GM18507 (cell line): ENCODE data around the gene IFI6.
"Not testable (repeated sequence)": the region's sequence is repeated elsewhere in the genome, so short reads cannot be mapped to it uniquely, and the experiment has no call there.

Source experiments
- DNase-seq: peaks from one replicate; pipeline ENCODE4 v3.0.0; 2011; ENCODE audit warnings: low read depth; ENCODE audit not compliant: insufficient read length; ENCODE audit errors: extremely low spot score
- FAIRE-seq: peaks from 2 replicates; lab custom pipeline; 2011; peaks lifted over from hg19 to GRCh38; lab: Jason Lieb, UNC

The IFI6 gene

DNA sequence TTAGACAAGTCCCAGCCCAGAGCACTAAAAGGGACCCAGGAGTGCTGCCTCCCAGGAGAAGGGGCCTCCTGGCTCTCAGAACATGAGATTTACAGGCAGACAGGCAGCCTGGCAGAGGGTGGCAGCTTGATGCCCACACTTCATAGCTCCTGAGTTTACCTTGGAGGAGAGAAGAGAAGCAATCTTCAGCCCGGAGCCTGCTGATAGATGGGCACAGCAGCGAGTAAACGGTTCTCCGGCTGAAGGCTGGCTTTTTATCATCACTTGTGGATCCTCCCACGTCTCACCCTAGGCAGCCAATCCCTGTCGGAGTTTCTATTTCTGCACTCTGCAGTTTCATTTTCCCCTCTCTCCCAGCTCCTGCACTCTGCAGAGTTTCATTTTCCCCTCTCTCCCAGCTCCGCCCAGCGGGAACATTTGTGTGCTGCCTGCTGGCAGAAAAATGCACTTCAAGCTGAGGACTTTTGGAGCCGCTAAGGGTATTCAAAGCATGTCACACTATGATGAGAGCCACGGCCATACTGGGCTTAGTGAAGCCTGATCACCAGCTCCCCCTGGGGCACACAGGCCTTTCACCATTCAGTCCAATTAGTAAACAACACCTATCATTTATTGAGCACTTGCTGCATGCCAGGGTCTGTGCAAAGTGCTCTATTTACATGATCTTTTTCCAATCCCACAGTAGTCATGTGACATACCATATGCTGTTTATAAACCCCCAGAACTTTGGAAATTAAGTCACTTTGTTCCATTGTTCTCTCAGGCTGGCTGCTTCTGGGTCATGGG lies at the start of gene IFI6:
IFI6 (minus strand) TSS at position 229 of the 786 bp plus-strand sequence. CDS start 2,878 bp downstream, outside the sequence.
- DNase-seq = peak; percentile 75
- FAIRE-seq = peak; percentile 98

DNA sequence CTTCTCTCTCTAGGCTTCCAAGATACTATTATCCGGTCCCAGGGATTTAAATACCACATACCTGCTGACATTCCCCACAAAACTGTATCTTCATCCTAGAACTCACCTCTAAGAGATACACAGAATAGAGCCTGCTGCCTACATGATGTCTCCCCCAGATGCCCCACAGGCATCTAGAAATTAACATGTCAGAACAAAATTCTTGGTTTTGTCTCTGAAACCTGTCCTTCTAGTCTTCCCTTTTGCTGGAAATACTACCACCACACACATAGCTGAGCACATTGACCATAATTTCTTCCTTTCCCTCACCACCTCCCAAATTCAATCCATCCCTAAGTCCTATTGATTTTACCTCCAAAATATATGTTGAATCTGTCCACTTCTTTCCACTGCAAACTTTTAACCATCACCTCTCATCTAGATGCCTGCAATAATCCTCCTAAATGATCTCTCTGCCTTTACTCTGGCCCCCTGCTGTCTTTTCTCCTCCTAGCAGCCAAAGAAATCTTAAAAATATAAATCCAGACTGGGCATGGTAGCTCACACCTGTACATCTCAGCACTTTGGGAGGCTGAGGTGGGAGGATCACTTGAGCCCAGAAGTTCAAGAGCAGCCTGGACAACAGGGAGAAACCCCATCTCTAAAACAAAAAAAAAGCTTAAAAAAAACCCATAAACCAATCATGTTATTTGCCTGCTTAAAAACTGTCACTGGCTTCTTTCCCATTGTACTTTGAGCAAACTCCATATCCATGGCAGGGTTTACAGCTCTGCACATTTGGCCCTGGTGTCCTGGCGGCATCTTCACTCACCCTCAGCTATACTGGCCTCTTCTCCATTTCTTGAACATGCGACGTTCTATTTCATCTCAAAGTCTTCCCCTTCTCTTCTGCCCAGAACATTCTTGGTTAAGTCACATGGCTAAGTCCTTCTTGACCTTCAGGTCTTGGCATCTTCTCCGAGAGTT lies 47.6 kb upstream of the IFI6 start:
- FAIRE-seq (no peak), DNase-seq (no peak)

GRCh38 chr1:27716262-27716895 lies 44.4 kb upstream of the IFI6 start:
- no peak for FAIRE-seq
- no peak for DNase-seq

DNA sequence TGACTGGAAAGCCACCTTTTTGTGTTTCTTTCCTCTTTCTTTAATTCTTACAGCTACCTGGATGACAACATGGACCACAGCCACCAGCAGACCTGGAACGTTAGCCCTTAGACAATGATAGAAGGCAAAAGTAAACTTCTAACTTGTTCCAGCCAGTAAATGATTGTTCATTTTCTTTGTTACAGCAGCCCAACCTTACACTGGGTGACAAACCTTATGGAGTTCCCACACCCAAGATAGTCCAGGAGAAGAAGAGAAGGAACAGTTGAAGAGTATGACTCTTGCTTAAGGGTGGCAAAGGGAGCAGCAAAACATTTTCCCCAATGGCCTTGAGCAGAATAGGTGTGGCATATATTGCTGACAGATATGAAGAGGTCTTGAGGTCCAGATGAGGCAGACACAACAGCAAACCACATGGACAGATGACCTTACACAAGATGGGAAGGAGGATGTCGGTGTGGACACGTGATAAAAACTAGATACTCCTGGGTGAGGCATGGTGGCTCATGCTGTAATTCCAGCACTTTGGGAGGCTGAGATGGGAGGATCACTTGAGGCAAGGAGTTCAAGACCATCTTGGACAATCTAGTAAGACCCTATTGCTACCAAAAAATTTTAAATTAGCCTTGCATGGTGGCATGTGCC lies 42.0 kb upstream of the IFI6 start:
- no peak for FAIRE-seq
- DNase-seq = no peak

DNA sequence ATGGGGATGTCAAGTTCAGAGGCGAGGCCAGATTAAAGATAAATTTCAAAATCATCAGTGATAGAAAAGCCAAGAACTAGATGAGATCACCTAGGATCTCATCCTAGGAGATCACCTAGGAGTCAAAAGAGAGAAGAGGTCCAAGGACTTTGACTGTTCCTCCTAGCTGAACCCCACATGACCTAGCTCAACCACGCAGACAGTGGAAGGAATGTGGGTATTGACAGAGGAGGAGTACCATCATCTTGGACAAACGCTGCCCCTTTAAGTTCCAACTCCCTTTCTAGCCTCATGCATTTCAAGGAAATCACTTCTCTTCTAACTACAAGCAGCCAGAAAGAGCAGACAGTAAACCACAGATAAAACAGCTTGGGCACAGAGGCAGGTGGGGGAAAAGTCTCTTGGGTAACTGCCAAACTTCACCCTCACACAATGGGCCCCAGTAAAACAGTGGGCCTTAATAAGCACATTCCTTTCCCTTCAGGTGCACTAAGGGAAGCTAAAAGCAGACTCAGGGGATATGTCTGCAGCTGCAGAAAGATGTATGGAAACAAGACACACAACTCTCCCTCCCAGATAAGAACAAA lies 41.2 kb upstream of the IFI6 start:
- FAIRE-seq = no peak
- DNase-seq = no peak

DNA sequence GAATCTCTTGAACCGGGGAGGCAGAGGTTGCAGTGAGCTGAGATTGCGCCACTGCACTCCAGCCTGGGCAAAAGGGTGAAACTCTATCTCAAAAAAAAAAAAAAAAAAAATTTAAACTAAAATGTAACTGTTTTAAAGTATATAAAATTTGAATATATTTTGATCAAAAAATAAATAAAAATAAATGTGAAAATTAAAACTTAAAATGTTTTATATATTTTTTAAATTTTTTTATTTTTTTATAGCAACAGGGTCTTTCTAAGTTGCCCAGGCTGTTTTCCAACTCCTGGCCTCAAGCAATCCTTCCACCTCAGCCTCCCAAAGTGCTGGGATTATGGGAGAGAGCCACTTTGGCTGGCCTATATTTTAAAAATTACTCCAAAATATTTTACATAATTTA lies 38.6 kb upstream of the IFI6 start:
- FAIRE-seq (no peak), DNase-seq (no peak)

GRCh38 chr1:27705545-27705944 lies 33.6 kb upstream of the IFI6 start:
- no peak for FAIRE-seq
- no peak for DNase-seq

- no peak for DNase-seq
- FAIRE-seq = no peak
Measured at GRCh38 chr1:27704958-27705357, 33.0 kb upstream of the IFI6 start.

- not testable (repeated sequence) for FAIRE-seq
Measured at GRCh38 chr1:27696835-27697234, 24.8 kb upstream of the IFI6 start.

DNA sequence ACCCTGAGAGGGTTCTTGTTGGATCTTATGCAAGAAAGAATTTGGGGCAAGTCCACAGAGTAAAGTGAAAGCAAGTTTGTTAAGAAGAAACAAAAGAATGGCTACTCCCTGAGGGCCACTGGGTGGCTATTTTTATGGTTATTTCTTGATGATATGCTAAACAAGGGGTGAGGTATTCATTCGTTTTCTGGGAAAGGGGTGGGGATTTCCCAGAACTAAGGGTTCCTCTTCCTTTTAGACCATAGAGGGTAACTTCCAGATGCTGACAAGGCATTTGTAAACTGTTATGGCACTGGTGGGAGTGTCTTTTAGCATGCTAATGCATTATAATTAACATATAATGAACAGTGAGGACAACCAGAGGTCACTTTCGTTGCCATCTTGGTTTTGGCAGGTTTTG lies 18.2 kb upstream of the IFI6 start:
- FAIRE-seq (peak; percentile 12), DNase-seq (no peak)

More at GRCh38 chr1:27696835-27697234, 24.8 kb upstream of the IFI6 start:
- not testable (repeated sequence) for DNase-seq

- DNase-seq (no peak), FAIRE-seq (peak; percentile 90)
Measured at GRCh38 chr1:27689423-27690173, 17.6 kb upstream of the IFI6 start.

GRCh38 chr1:27687906-27688305 lies 15.9 kb upstream of the IFI6 start:
- FAIRE-seq (no peak), DNase-seq (no peak)

- FAIRE-seq = no peak
- no peak for DNase-seq
Measured at GRCh38 chr1:27686223-27686990, 14.4 kb upstream of the IFI6 start.

- no peak for DNase-seq
Measured at GRCh38 chr1:27684176-27684575, 12.2 kb upstream of the IFI6 start.

DNA sequence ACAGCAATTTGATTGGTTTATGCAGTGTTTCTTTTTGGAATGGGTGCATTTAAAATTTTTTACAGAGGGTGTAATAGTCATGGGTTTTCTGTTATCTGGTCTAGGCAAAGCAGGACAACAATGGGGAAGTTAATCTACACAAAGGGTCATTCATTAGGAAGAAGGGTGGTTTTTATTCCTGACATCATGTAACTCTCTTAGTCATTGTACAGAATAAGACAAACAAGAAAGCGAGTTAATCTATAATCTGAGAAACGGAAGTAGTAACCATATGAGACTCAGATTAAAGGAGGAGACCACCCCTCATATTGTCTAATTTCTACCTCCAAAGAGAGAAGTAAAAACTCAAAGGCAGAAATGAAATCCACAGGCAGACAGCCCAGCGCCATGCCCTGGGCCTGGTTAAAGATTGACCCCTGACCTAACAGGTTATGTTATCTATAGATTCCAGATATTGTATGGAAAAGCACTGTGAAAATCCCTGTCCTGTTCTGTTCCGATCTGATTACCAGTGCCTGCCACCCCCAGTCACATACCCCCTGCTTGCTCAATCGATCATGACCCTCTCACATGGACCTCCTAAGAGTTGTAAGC lies 10.5 kb upstream of the IFI6 start:
- no peak for FAIRE-seq
- no peak for DNase-seq

More at GRCh38 chr1:27684176-27684575, 12.2 kb upstream of the IFI6 start:
- no peak for FAIRE-seq

DNA sequence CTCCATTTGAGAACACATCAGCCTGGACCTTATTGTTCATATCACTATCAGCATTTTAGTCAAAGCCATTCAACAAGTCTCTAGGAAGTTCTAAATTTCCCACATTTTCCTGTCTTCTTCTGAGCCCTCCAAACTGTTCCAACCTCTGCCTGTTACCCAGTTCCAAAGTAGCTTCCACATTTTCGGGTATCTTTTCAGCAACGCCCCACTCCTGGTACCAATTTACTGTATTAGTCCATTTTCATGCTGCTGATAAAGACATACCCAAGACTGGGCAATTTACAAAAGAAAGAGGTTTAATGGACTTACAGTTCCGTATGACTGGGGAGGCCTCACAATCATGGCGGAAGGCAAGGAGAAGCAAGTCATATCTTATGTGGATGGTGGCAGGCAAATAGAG lies 9.6 kb upstream of the IFI6 start:
- DNase-seq, FAIRE-seq: not testable (repeated sequence)

DNA sequence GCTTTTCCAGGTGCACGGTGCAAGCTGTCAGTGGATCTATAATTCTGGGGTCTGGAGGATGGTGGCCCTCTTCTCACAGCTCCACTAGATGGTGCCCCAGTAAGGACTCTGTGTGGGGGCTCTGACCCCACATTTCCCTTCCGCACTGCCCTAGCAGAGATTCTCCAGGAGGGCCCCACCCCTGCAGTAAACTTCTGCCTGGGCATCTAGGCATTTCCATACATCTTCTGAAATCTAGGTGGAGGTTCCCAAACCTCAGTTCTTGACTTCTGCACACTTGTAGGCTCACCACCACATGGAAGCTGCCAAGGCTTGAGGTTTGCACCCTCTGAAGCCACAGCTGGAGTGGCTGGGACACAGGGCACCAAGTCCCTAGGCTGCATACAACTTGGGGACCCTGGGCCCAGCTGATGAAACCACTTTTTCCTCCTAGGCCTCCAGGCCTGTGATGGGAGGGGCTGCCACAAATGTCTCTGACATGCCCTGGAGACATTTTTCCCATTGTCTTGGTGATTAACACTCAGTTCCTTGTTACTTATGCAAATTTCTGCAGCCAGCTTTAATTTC lies 8.3 kb upstream of the IFI6 start:
- DNase-seq, FAIRE-seq: not testable (repeated sequence)
